ENCODE measurements around the gene PNPLA2.

DNA sequence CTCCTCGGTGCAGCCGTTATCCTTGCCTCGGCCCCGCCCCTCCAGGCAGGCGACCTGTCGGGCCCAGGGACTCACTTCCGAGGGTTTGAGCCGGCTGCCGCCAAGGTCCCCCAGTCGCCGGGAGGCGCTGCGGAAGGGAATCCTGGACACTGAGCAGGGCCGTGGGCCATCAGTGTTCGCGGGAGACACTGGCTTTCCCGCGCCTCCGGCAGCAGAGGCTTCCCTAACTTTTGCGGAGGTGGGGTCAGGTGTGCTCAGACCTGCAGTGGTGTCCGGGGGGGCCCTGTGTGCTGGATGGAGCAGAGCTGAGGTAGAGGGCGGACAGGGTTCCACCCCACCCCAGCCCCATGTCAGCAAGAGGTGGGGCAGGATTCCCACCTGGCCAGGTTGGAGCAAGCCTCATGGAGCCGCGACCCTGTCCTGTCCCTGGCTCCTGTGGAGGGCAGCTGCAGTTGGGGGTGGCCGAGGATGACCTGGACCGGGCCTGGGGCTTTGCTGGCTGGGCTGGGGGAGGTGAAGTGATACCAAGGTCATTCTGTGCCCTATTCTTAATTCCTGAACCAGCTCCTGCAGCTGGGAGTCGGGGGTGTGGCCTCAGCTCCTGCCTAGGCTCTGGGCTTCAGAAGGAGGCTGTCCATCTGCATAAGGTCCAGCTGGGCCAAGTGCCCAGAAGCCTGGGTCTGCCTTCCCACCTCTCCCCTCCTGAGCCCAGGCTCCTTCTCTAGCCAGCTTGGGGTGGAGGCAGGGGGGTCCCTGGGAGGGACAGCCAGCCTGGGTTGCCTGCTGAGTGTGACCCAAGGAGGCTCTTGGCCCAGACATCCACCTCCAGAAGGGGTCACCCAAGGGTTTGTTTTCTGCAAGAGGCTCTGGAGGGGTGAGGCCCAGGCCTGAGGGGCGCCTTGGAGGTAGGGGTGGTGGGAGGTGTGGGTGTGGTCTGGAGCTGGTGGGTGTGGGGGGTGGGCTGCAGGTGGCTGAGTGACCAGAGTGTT lies 32.4 kb downstream of the PNPLA2 start:
- TF ChIP-seq ARNT (IDR thresholded peaks at IDR 0.05) (no peak), ELF4 (IDR thresholded peaks at IDR 0.05) (no peak), SUZ12 (IDR thresholded peaks at IDR 0.05) (no peak), FOXM1 (IDR thresholded peaks at IDR 0.05; ENCODE audit: borderline replicate concordance) (no peak), NFRKB (IDR thresholded peaks at IDR 0.05) (no peak), TARDBP (IDR thresholded peaks at IDR 0.05) (no peak), SP1 (IDR thresholded peaks at IDR 0.05) (no peak), BHLHE40 (IDR thresholded peaks at IDR 0.05; ENCODE audit: borderline replicate concordance) (no peak), FOXK2 (IDR thresholded peaks at IDR 0.05) (no peak), CTBP1 (IDR thresholded peaks at IDR 0.05; ENCODE audit: borderline replicate concordance) (no peak), HDGF (IDR thresholded peaks at IDR 0.05; ENCODE audit: borderline replicate concordance) (no peak)
